HepG2 (cell line): Measurements from ENCODE around the gene ANP32D. TPM values are rescaled to one million over a fixed set of nuclear protein-coding genes. Genes with fewer than 3 reads are reported as not detected.

Experiments used
- ATAC-seq: fragments of 200-7000 bp; cut with Tn5 transposase; 3 replicates; pipeline ENCODE4 v1.9.1; 2020; ENCODE audit warnings: mild to moderate bottlenecking, moderate library complexity
- BruUV-seq: library from RNA; stranded (reverse); fragments of 400-500 nt; replicated peaks from 2 replicates; lab custom pipeline; 2021; lab: Mats Ljungman, UMichigan
- CTCF ChIA-PET: fragments of 300-600 bp; formaldehyde crosslinking; extraction: SDS; loops from one replicate; lab custom pipeline; 2021; ENCODE audit warnings: low total read pairs, inconsistent platforms, low intra/inter-chr PET ratio; lab: Yijun Ruan, JAX
- POLR2A ChIA-PET: fragments of 350-600 bp; sonication (Branson Sonifier 250); formaldehyde crosslinking; loops from one replicate; lab custom pipeline; 2020; ENCODE audit warnings: antibody characterized with exemption, inconsistent platforms; lab: Yijun Ruan, JAX
- DNase-seq: peaks from one replicate; pipeline ENCODE4 v3.0.0-alpha.2; 2015; ENCODE audit warnings: low spot score
- FAIRE-seq: peaks from 3 replicates; lab custom pipeline; 2011; peaks lifted over from hg19 to GRCh38; lab: Jason Lieb, UNC
- H2AFZ ChIP-seq: one replicate; pipeline ENCODE4 v1.6.1; 2011; ENCODE audit warnings: low read length, inconsistent platforms
- H3K27ac ChIP-seq: fragments of 300-600 bp; 3 replicates; pipeline ENCODE4 v1.8.0; 2011; ENCODE audit warnings: mixed run types, mild to moderate bottlenecking, mixed read lengths, low read length, inconsistent platforms; ENCODE audit not compliant: insufficient read depth; ENCODE audit errors: extremely low read length
- H3K27me3 ChIP-seq, 2 experiments: fragments of 200-600 bp in 1 of 2; 2 replicates in 1 of 2; 3 replicates in 1 of 2; pipeline versions ENCODE4 v1.6.0 to v1.8.0; 2011; ENCODE audit warnings: low read length in 2 of 2, mild to moderate bottlenecking in 2 of 2, moderate library complexity in 2 of 2, inconsistent platforms in 1 of 2; ENCODE audit not compliant: insufficient read depth in 2 of 2, control insufficient read depth in 1 of 2
- H3K36me3 ChIP-seq, 2 experiments: fragments of 200-600 bp in 1 of 2; replicated peaks in 1 of 2; 2 replicates in 1 of 2; 3 replicates in 1 of 2; pipeline versions ENCODE4 v1.5.1 to v1.8.0; 2011; ENCODE audit warnings: low read length in 2 of 2, inconsistent platforms in 1 of 2; ENCODE audit not compliant: insufficient read depth in 2 of 2, control insufficient read depth in 1 of 2
- H3K4me1 ChIP-seq: 2 replicates; pipeline ENCODE4 v1.5.1; 2012; ENCODE audit warnings: low read length, inconsistent platforms; ENCODE audit not compliant: insufficient read depth
- H3K4me2 ChIP-seq: 2 replicates; pipeline ENCODE4 v1.6.0; 2011; ENCODE audit warnings: low read depth, low read length, inconsistent platforms
- H3K4me3 ChIP-seq, 3 experiments: fragments of 200-600 bp in 1 of 3; sonication (generic), shearing (Covaris generic) in 1 of 3; replicated peaks in 1 of 3; 2 replicates each; pipeline ENCODE4 v1.5.1; 2011 to 2016; ENCODE audit warnings: low read length in 3 of 3, inconsistent platforms in 2 of 3, low read depth in 2 of 3, mild to moderate bottlenecking in 2 of 3, control low read depth in 1 of 3, mixed read lengths in 1 of 3; ENCODE audit not compliant: insufficient read depth in 1 of 3
- H3K79me2 ChIP-seq: one replicate; pipeline ENCODE4 v1.6.1; 2011; ENCODE audit warnings: low read length, inconsistent platforms; ENCODE audit not compliant: insufficient read depth
- H3K9ac ChIP-seq: 2 replicates; pipeline ENCODE4 v1.6.0; 2011; ENCODE audit warnings: mild to moderate bottlenecking, low read depth, low read length, inconsistent platforms; ENCODE audit not compliant: insufficient read depth
- H3K9me3 ChIP-seq: 2 replicates; pipeline ENCODE4 v1.5.1; 2012; ENCODE audit warnings: mild to moderate bottlenecking, low read length
- H4K20me1 ChIP-seq: 2 replicates; pipeline ENCODE4 v1.6.0; 2011; ENCODE audit warnings: inconsistent platforms, mild to moderate bottlenecking, low read length, moderate library complexity; ENCODE audit not compliant: insufficient read depth
- ARNT ChIP-seq: fragments of 450-650 bp; IDR thresholded peaks from 2 replicates; pipeline ENCODE4 v1.6.1; 2017
- ARNTL ChIP-seq: sonication (generic); formaldehyde crosslinking; IDR thresholded peaks from 2 replicates; pipeline ENCODE4 v1.4.0; 2020; ENCODE audit warnings: mild to moderate bottlenecking, missing genetic modification reagents
- CENPT ChIP-seq: sonication (generic); formaldehyde crosslinking; IDR thresholded peaks from 2 replicates; pipeline ENCODE4 v1.8.0; 2022; ENCODE audit warnings: low read depth, mild to moderate bottlenecking, moderate library complexity, missing genetic modification reagents
- CTCF ChIP-seq: sonication (generic); formaldehyde crosslinking; IDR thresholded peaks from 2 replicates; pipeline ENCODE4 v1.5.0; 2020; ENCODE audit warnings: mild to moderate bottlenecking, missing genetic modification reagents, moderate library complexity
- ELF4 ChIP-seq: sonication (generic); formaldehyde crosslinking; IDR thresholded peaks from 2 replicates; pipeline ENCODE4 v1.5.0; 2020; ENCODE audit warnings: missing genetic modification reagents, mild to moderate bottlenecking, moderate library complexity, borderline replicate concordance
- IKZF1 ChIP-seq: fragments of 450-650 bp; IDR thresholded peaks from 2 replicates; pipeline ENCODE4 v1.7.1; 2016
- KLF9 ChIP-seq: IDR thresholded peaks from 2 replicates; pipeline ENCODE4 v1.6.1; 2016; ENCODE audit warnings: low read depth
- MED13 ChIP-seq: sonication (generic); formaldehyde crosslinking; IDR thresholded peaks from 2 replicates; pipeline ENCODE4 v1.5.0; 2020; ENCODE audit warnings: missing genetic modification reagents
- RFX5 ChIP-seq: IDR thresholded peaks from 2 replicates; pipeline ENCODE4 v1.6.1; 2011; ENCODE audit warnings: low read depth, low read length, improper control_type of control experiment
- SRSF9 ChIP-seq: fragments of 200-400 bp; formaldehyde crosslinking; IDR thresholded peaks from 2 replicates; pipeline ENCODE4 v1.6.1; 2018; ENCODE audit warnings: borderline replicate concordance, mild to moderate bottlenecking, low read depth, low read length; ENCODE audit not compliant: insufficient read depth, poor library complexity, severe bottlenecking
- STAG1 ChIP-seq: sonication (generic); formaldehyde crosslinking; IDR thresholded peaks from 2 replicates; pipeline ENCODE4 v1.4.0; 2020; ENCODE audit warnings: missing genetic modification reagents
- TBX3 ChIP-seq: fragments of 450-650 bp; IDR thresholded peaks from 2 replicates; pipeline ENCODE4 v1.6.1; 2017; ENCODE audit warnings: antibody characterized with exemption, mild to moderate bottlenecking, inconsistent platforms, borderline replicate concordance
- ZNF230 ChIP-seq: sonication (generic); formaldehyde crosslinking; IDR thresholded peaks from 2 replicates; pipeline ENCODE4 v1.4.0; 2020; ENCODE audit warnings: mild to moderate bottlenecking, missing genetic modification reagents
- ZNF597 ChIP-seq: sonication (generic); formaldehyde crosslinking; IDR thresholded peaks from 2 replicates; pipeline ENCODE4 v1.5.0; 2020; ENCODE audit warnings: missing genetic modification reagents
- WGBS: methylation state at CpG from one replicate; pipeline ENCODE4 v1.1.6; 2017; ENCODE audit warnings: low lambda C conversion rate; 5-methylcytosine and 5-hydroxymethylcytosine counted together
- in situ Hi-C: cut with HindIII; loops from 2 replicates; pipeline ENCODE4 v1.10.0; 2017; ENCODE audit warnings: low pct_unique_long_range_greater_than_20kb; ENCODE audit not compliant: extremely low pct_ligation_motif_present
- intact Hi-C: fragments of 100-400 bp; cut with micrococcal nuclease; formaldehyde crosslinking; loops from one replicate; pipeline ENCODE4 v1.10.0; 2022; ENCODE audit not compliant: unreplicated experiment
- polyA plus RNA-seq, 8 experiments: library from polyadenylated mRNA; depleted of rRNA in 3 of 8; stranded (reverse) in 7 of 8; unstranded in 1 of 8; fragments of >200 nt; fragmentation: Illumina TruSeq in 4 of 8; extraction: Trizol in 4 of 8; gene quantifications; 2 replicates each; pipeline versions ENCODE4 v1.2.1 to v1.2.3, GENCODE V29; 2011 to 2016; ENCODE audit warnings: low read depth in 4 of 8, missing spikeins in 1 of 8, mixed read lengths in 1 of 8; ENCODE audit not compliant: insufficient read depth in 1 of 8
- total RNA-seq, 5 experiments: library from RNA; depleted of rRNA; stranded (reverse); fragments of >200 nt; fragmentation: Illumina TruSeq; extraction: Trizol; gene quantifications; 2 replicates each; pipeline ENCODE4 v1.2.3, GENCODE V29; 2016; ENCODE audit warnings: low read depth in 1 of 5

The ANP32D gene
- total and polyA plus RNA-seq, 2 of the 13 experiments (the other 11 are each of a cell fraction or from before 2014, with no cell fraction given) = not detected

GRCh38 chr12:48441069-48441468, 31.3 kb upstream of the ANP32D start (continued):
- TF ChIP-seq MED13 (CRISPR knock-in tag) (no peak), IKZF1 (no peak), KLF9 (CRISPR knock-in tag) (no peak), TBX3 (no peak), ELF4 (no peak), SRSF9 (no peak), ZNF597 (CRISPR knock-in tag) (no peak), ARNTL (CRISPR knock-in tag) (no peak)

- H3K79me2 ChIP-seq = no peaks in the 10 kb centered on the region
- no peak overlapping the region for H3K27ac ChIP-seq
- ATAC-seq (peak; percentile 97), DNase-seq (peak; percentile 3)
- H4K20me1 ChIP-seq = no peaks in the 10 kb centered on the region
- H3K36me3 ChIP-seq = no peaks in the 10 kb centered on the region
- no peak overlapping the region for H2AFZ ChIP-seq
- CTCF ChIA-PET = no interaction called here
- no peak overlapping the region for H3K4me2 ChIP-seq
- no peak overlapping the region for H3K4me3 ChIP-seq
- POLR2A ChIA-PET = no interaction called here
- no TSS peak for BruUV-seq
- H3K9me3 ChIP-seq = no peaks in the 10 kb centered on the region
- H3K4me1 ChIP-seq = no peaks in the 10 kb centered on the region
- peaks cover 0 to 7% of the 10 kb centered on the region in 2 experiments; a peak in 1 of 5 replicates for H3K27me3 ChIP-seq
- 49% methylated on average over 3 of the region's 3 CpGs for WGBS
- no peak overlapping the region for H3K9ac ChIP-seq
- TF ChIP-seq CENPT (CRISPR knock-in tag) = no peak
- no peak for TF ChIP-seq RFX5
- peak; percentile 34; the same call in 1 of the 2 replicates for TF ChIP-seq STAG1
- no peak for TF ChIP-seq ARNT
- TF ChIP-seq ZNF230 (CRISPR knock-in tag) = no peak
- TF ChIP-seq CTCF = peak; percentile 22; the same call in 1 of the 2 replicates
- TF ChIP-seq, all 625 proteins: peak for 2
- intact Hi-C loops = no loop called here
- FAIRE-seq = peak; percentile 26
- in situ Hi-C loops = no loop called here
Measured at GRCh38 chr12:48442179-48442847, 30.0 kb upstream of the ANP32D start.
